HEK293T (cell line): ENCODE data around the gene HSPB6.

ENCODE experiments used
- BHLHE40 ChIP-seq: fragments of 450-650 bp; IDR thresholded peaks from 2 replicates; pipeline ENCODE4 v1.6.1; 2016; ENCODE audit warnings: mild to moderate bottlenecking, moderate library complexity, borderline replicate concordance
- FOXK2 ChIP-seq: fragments of 450-650 bp; IDR thresholded peaks from 2 replicates; pipeline ENCODE4 v1.6.1; 2016; ENCODE audit warnings: mild to moderate bottlenecking
- SUZ12 ChIP-seq: fragments of 450-650 bp; IDR thresholded peaks from 2 replicates; pipeline ENCODE4 v1.6.1; 2016; ENCODE audit warnings: mild to moderate bottlenecking

DNA sequence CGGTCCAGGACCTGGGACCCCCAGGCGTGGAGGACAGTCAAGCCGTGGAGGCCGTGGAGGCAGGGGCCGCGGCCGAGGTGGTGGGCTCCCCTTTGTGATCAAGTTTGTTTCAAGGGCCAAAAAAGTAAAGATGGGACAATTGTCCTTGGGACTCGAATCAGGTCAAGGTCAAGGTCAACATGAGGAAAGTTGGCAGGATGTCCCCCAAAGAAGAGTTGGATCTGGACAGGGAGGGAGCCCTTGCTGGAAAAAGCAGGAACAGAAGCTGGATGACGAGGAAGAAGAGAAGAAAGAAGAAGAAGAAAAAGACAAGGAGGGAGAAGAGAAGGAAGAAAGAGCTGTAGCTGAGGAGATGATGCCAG lies 36.7 kb downstream of the HSPB6 start:
- TF ChIP-seq BHLHE40 (no peak), SUZ12 (no peak), FOXK2 (no peak)
